ENCODE results near the gene DSCAM. TPM values are rescaled to one million over a fixed set of nuclear protein-coding genes. Genes with fewer than 3 reads are reported as not detected.

The DSCAM gene
- total RNA-seq, 4 donors from 2014 or later: not detected

DNA sequence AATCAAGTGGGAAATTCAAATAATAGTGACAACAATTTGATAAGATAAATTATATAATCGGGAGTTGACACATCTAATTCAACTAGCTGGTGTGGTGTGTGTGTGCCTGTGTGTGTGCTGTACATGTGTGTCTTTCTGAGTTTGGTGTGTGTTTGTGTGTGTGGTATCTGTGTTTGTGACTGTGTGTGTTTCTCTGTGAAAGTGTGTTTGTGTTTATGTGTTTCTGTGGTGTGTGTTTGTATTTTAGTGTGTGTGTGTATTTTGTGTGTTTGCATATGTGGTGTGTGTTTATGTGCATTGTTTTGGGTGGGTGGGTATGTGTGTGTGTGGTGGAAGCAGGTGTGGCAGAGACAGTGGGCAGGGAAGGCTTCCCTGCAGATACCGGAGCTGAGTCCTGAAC lies 4.8 kb upstream of the DSCAM start:
- 90 to 93% methylated on average over 2 of the region's 2 CpGs for WGBS, 2 donors
- intact Hi-C loops (cut with DNase I; ENCODE audit: low total_unique reads): no loop called here
- TF ChIP-seq, protein P1, sequence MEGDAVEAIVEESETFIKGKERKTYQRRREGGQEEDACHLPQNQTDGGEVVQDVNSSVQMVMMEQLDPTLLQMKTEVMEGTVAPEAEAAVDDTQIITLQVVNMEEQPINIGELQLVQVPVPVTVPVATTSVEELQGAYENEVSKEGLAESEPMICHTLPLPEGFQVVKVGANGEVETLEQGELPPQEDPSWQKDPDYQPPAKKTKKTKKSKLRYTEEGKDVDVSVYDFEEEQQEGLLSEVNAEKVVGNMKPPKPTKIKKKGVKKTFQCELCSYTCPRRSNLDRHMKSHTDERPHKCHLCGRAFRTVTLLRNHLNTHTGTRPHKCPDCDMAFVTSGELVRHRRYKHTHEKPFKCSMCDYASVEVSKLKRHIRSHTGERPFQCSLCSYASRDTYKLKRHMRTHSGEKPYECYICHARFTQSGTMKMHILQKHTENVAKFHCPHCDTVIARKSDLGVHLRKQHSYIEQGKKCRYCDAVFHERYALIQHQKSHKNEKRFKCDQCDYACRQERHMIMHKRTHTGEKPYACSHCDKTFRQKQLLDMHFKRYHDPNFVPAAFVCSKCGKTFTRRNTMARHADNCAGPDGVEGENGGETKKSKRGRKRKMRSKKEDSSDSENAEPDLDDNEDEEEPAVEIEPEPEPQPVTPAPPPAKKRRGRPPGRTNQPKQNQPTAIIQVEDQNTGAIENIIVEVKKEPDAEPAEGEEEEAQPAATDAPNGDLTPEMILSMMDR (IDR thresholded peaks at IDR 0.05): no peak
- TF ChIP-seq POLR2A (IDR thresholded peaks at IDR 0.05): no peak

DNA sequence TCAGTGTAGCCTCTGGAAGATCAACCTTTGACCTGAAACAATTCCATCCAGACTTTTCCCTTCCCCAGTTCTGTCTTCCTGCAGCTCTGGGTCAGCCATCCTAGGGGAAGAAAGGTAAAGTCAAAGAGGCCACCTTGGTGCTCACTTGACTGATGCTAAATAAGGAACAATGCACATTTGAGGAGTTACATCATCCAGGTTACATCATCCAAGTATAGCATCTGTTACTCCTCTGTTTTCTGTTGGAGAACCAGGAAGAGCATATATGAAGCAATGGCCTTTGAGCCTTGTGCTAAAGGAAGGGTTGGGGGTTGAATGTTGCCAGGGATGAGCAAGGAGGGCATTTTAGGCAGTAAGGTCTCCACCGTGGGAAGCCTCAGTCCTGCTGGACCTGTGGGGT lies 3.1 kb upstream of the DSCAM start:
- 73 to 78% methylated on average over 1 of the region's 1 CpG for WGBS, 2 donors
- TF ChIP-seq, protein P1 (IDR thresholded peaks at IDR 0.05): no peak
- TF ChIP-seq POLR2A (IDR thresholded peaks at IDR 0.05): no peak
- DNase-seq (ENCODE audit: low spot score in 2 of 2): no peak
- intact Hi-C loops (cut with DNase I; ENCODE audit: low total_unique reads): no loop called here
- H3K4me3 ChIP-seq (ENCODE audit: low read depth, poor library complexity, severe bottlenecking): no peak overlapping the region

More for the DNA sequence above, 4.8 kb upstream of the DSCAM start:
- no peak for DNase-seq (ENCODE audit: low spot score in 2 of 2)
- no peak overlapping the region for H3K4me3 ChIP-seq (ENCODE audit: low read depth, poor library complexity, severe bottlenecking)

DNA sequence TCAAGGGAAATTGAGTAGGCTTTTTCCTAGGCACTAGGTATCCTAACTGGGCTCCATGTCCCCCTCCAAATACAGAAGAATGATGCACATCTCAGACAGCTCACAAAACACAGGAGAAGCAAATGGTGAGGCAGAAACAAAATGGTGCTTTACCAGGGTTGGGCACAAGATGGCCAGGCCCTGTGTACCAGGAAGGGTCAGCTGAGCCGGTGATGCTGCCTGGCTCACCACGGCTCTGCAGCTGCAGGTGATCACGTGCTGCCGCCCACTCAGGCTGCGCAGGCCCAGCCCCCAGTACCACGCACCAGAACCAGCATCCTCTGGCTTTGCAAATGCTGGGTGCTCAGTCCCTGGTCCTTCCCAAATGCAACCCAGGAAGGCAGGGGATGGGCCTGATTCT lies 993 bp upstream of the DSCAM start:
- intact Hi-C loops (cut with DNase I; ENCODE audit: low total_unique reads): no loop called here
- H3K4me3 ChIP-seq (ENCODE audit: low read depth, poor library complexity, severe bottlenecking): no peak overlapping the region
- TF ChIP-seq, protein P1 (IDR thresholded peaks at IDR 0.05): no peak
- TF ChIP-seq POLR2A (IDR thresholded peaks at IDR 0.05): no peak
- DNase-seq (ENCODE audit: low spot score in 2 of 2): no peak
- 67 to 95% methylated on average over 4 to 6 of the region's 6 CpGs for WGBS, 2 donors

DNA sequence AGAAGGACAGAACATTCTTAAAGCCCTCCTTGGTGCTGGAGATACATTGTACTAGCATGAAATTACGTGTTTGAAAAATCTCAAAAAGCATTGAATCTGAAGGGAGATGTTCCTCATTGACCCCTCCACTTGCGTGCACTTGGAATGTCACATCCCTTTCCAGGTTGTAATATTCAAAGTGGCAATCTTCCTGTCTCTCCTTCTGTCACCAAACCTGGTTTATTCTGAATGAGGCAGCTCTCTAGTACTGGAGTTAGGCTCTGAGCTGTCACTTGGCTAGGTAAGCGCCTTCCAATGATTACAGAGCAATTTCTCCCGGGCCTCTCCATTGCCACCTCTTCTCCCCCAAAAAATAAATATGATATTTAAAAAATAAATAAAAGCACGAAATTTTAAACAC lies 855 bp downstream of the DSCAM start:
- intact Hi-C loops (cut with DNase I; ENCODE audit: low total_unique reads): no loop called here
- no peak overlapping the region for H3K4me3 ChIP-seq (ENCODE audit: low read depth, poor library complexity, severe bottlenecking)
- WGBS, 2 donors: 30 to 39% methylated on average over 5 of the region's 5 CpGs
- no peak for DNase-seq (ENCODE audit: low spot score in 2 of 2)
- no peak for TF ChIP-seq POLR2A (IDR thresholded peaks at IDR 0.05)
- TF ChIP-seq, protein P1 (IDR thresholded peaks at IDR 0.05): no peak

DNA sequence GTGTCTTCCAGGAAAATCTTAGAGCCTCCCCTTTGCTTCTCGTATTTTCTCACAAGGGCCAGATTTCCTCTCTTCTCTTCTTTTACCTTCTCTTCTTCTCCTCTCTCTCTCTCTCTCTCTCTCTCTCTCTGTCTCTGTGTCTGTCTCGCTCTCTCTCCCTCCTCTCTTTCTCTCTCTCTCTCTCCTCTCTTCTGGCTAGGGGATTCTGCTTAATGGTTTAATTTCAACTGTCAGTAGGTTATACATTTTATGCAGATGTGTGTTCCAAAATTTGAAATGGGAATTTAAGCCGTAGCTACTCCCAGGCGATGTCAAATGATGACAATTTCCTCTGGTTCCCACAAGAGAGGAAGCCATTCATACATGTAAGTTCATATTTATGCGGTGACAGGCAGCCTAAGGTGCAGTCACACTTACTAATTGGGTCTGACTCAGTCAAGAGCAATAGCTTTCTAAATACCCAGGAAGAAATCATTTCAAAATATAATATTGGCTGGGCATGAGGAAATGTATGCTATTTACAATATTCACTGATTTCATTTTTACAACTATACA lies 1.4 kb downstream of the DSCAM start:
- H3K4me3 ChIP-seq (ENCODE audit: low read depth, poor library complexity, severe bottlenecking): no peak overlapping the region
- 51 to 52% methylated on average over 5 of the region's 5 CpGs for WGBS, 2 donors
- no peak for DNase-seq (ENCODE audit: low spot score in 2 of 2)
- TF ChIP-seq, protein P1 (IDR thresholded peaks at IDR 0.05): no peak
- no peak for TF ChIP-seq POLR2A (IDR thresholded peaks at IDR 0.05)
- intact Hi-C loops (cut with DNase I; ENCODE audit: low total_unique reads): no loop called here

DNA sequence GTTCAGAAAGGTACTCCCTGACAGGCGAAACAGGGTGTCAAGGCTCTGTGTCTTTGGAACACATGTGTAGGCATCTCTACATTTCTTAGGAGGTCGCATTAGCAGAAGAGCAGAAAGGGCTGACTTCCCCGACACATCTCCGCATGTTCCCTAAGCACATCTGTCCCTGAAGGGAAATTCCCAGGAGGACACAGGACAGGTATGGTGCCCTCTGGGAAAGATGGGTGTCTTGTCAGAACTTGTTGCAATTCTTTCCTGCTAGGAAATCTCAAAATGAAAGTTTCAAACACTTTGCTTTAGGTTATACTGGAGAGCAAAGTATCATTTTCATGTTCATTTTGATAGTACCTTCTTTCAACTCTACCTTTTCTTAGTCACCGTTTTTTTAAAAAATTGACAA lies 2.0 kb downstream of the DSCAM start:
- DNase-seq (ENCODE audit: low spot score in 2 of 2): no peak
- no peak for TF ChIP-seq POLR2A (IDR thresholded peaks at IDR 0.05)
- TF ChIP-seq, protein P1 (IDR thresholded peaks at IDR 0.05): no peak
- H3K4me3 ChIP-seq (ENCODE audit: low read depth, poor library complexity, severe bottlenecking): no peak overlapping the region
- intact Hi-C loops (cut with DNase I; ENCODE audit: low total_unique reads): no loop called here
- WGBS, 2 donors: 61 to 68% methylated on average over 5 of the region's 5 CpGs
